GM12892 (cell line): Measurements from ENCODE around the gene PPM1L.

Experiments used
- POLR2A ChIP-seq: IDR thresholded peaks from 2 replicates; pipeline ENCODE4 v1.6.1; 2011; ENCODE audit warnings: low read depth, low read length, control low read depth
- POLR2AphosphoS5 ChIP-seq: IDR thresholded peaks from 2 replicates; pipeline ENCODE4 v1.6.1; 2011; ENCODE audit warnings: low read depth, low read length, control low read depth
- TAF1 ChIP-seq: IDR thresholded peaks from 2 replicates; pipeline ENCODE4 v1.6.1; 2011; ENCODE audit warnings: low read depth, mild to moderate bottlenecking, control low read depth, low read length, borderline replicate concordance

GRCh38 chr3:160886421-160886820 is 130.4 kb downstream of the PPM1L start:
- TF ChIP-seq POLR2A: no peak
- TF ChIP-seq POLR2AphosphoS5: no peak
- TF ChIP-seq TAF1: no peak
